Astrocyte of the cerebellum (primary cell): Measurements from ENCODE around the gene ROCK2.

Experiments
- DNase-seq: peaks from one replicate; pipeline ENCODE4 v3.0.0-alpha.2; 2011; ENCODE audit warnings: low read depth
- H3K4me3 ChIP-seq: 2 replicates; pipeline ENCODE4 v1.5.1; 2011; ENCODE audit warnings: mild to moderate bottlenecking, low read depth, low read length, moderate library complexity
- CTCF ChIP-seq: IDR thresholded peaks from 2 replicates; pipeline ENCODE4 v1.5.1; 2012; ENCODE audit warnings: low read length, low read depth, moderate library complexity, mild to moderate bottlenecking; ENCODE audit errors: missing control alignments
- in situ Hi-C: cut with HindIII; loops from 2 replicates; pipeline ENCODE4 v1.10.0; 2017; ENCODE audit warnings: low sequenced_read_pairs

ROCK2 gene

GRCh38 chr2:11157731-11158130, 186.7 kb downstream of the ROCK2 start:
- no peak for DNase-seq
- no peak overlapping the region for H3K4me3 ChIP-seq
- TF ChIP-seq CTCF: no peak
- in situ Hi-C loops: no loop called here

GRCh38 chr2:11157296-11157695, 187.1 kb downstream of the ROCK2 start:
- DNase-seq: no peak
- in situ Hi-C loops: no loop called here
- no peak overlapping the region for H3K4me3 ChIP-seq
- no peak for TF ChIP-seq CTCF

DNA sequence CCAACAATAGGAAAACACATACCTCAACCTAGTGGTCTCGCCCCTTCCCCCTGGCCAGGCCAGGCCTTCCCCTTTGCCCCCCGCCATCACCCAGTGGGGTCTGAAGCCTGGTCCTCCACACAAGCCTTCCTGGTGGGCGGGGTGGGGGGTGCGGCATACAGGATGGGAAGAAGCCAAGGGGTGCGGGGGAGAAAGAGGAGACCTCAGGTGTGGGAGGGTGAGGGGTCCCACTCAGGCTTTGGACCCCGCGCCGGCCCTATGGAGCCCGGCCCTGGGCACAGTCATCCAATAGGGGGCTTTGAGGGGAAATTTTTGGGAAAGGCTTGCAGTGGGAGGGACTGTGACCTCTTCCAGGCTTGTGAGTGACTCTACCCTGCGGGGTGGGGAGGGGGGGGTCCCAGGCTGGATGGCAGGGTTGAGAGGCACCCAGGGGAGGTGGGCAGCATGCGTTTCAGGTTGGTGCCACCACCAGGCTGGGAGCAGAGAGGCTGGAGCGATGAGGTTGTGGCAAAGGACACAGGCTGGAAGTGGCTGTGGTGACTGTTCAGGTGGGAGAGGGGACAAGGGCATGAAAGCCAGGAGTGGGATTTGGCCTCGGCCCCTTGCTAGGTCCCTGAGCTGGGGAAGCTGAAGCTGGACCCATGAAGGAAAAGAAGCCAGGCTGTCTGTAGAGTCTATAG, 187.9 kb downstream of the ROCK2 start:
- no peak for TF ChIP-seq CTCF
- in situ Hi-C loops: no loop called here
- no peak for DNase-seq
- no peak overlapping the region for H3K4me3 ChIP-seq

GRCh38 chr2:11155381-11156035, 188.9 kb downstream of the ROCK2 start, which contains the start of gene SLC66A3:
Gene SLC66A3 (plus strand): TSS chr2:11155467. CDS start chr2:11155547, 80 bp downstream.
- in situ Hi-C loops: no loop called here
- TF ChIP-seq CTCF: no peak
- DNase-seq: peak; percentile 64
- H3K4me3 ChIP-seq: peak within 1 kb of the TSS; percentile 65

DNA sequence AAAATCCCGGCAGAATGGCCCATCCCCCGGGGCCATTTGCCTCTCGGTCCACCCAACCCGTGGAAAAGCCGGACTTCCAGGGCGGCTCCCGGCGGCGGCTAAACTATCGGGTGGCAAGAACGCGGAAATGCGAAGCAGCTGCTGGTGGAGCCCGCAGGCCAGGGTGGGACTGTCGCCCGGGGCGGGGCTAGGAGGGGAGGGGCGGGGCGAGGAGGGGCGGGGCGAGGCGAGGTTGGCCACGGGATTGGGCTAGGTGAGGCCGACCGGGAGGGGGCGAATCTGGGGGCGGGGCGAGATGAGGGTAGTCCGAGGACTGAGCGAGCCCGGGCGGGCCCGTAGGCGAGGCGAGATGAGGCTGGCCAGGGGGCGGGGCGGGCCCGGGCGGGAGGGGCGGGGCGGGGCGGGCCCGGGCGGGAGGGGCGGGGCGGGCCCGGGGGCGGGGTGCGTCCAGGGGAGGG, 189.5 kb downstream of the ROCK2 start:
- TF ChIP-seq CTCF: no peak
- in situ Hi-C loops: no loop called here
- peak overlapping the region; percentile 32 for H3K4me3 ChIP-seq
- DNase-seq: peak; percentile 87

DNA sequence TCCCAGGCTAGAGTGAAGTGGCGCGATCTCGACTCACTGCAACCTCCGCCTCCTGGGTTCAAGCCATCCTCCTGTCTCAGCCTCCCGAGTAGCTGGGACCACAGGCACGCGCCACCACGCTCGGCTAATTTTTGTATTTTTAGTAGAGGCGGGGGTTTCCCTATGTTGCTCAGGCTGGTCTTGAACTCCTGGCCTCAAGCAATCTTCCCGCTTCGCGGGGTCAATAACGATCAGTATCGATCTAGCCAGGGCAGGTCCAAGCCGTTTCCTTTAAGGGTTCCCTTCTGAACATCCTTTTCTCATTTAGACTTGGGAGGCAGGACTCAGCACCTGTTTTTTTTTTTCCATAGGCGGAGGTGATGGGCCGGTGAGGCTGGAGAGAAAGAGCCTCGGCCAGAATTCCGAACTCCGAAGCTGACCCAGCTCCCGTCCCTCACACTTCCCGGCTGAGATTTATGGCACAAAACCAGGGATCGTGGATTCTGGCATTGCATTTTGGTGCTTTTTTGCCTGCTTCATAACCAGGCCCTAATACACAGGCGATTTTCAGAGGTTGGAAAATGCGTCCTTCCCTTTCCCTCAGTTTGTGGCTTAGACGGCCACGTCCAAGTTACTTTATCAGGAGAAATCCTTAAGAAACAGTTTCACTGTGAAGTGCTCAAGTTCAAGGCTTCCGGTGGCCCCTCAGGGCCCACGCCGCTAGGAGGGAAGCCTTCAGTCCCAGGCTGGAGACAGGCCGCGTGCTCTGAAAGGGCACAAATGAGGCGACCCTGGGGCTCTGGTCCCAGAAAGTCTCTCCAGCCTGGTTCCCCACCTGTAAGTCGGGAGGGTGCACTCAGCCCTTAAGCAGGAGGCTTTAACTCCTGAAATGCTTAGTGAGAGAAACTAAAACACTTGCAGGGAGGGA, 190.2 kb downstream of the ROCK2 start:
- peak overlapping the region; percentile 32 for H3K4me3 ChIP-seq
- no peak for DNase-seq
- in situ Hi-C loops: no loop called here
- no peak for TF ChIP-seq CTCF
